CD4-positive, alpha-beta T cell (primary cell): ENCODE measurements around the gene PLEK. TPM values are rescaled to one million over a fixed set of nuclear protein-coding genes. Genes with fewer than 3 reads are reported as not detected.

Source experiments
- ATAC-seq: fragments of 200-7000 bp; cut with Tn5 transposase; one replicate; pipeline ENCODE4 v1.10.0; 2022; ENCODE audit warnings: mild to moderate bottlenecking; ENCODE audit not compliant: poor library complexity
- CTCF ChIA-PET: fragments of 350-600 bp; sonication (Branson Sonifier 250); formaldehyde crosslinking; loops from one replicate; lab custom pipeline; 2021; ENCODE audit warnings: antibody characterized with exemption, inconsistent platforms; lab: Charles Lee
- POLR2A ChIA-PET: fragments of 350-600 bp; sonication (Branson Sonifier 250); formaldehyde crosslinking; loops from one replicate; lab custom pipeline; 2021; ENCODE audit warnings: antibody characterized with exemption, inconsistent platforms; lab: Charles Lee
- DNase-seq, 14 experiments: peaks; one replicate each; pipeline ENCODE4 v3.0.0-alpha.2; 2013 to 2020; ENCODE audit warnings: mixed read lengths in 2 of 14
- H3K27ac ChIP-seq, 2 donors: one replicate each; pipeline versions ENCODE4 v1.5.1 to v1.7.0; 2013; ENCODE audit warnings: low read length in 2 of 2, low read depth in 1 of 2, mild to moderate bottlenecking in 1 of 2
- H3K27me3 ChIP-seq, 2 experiments: 1 replicate in 1 of 2; 2 replicates in 1 of 2; pipeline versions ENCODE4 v1.6.1 to v1.7.0; 2013; ENCODE audit warnings: low read length in 2 of 2, control low read depth in 1 of 2, mild to moderate bottlenecking in 1 of 2, moderate library complexity in 1 of 2; ENCODE audit not compliant: insufficient read depth in 2 of 2, control insufficient read depth in 1 of 2
- H3K36me3 ChIP-seq: one replicate; pipeline ENCODE4 v1.6.1; 2013; ENCODE audit warnings: low read length, control low read depth; ENCODE audit not compliant: insufficient read depth
- H3K4me1 ChIP-seq: one replicate; pipeline ENCODE4 v1.6.1; 2013; ENCODE audit warnings: low read length, control low read depth; ENCODE audit not compliant: insufficient read depth
- H3K4me3 ChIP-seq: one replicate; pipeline ENCODE4 v1.5.1; 2013; ENCODE audit warnings: mild to moderate bottlenecking, low read length, moderate library complexity
- H3K9me3 ChIP-seq, 2 experiments: 1 replicate in 1 of 2; 2 replicates in 1 of 2; pipeline versions ENCODE4 v1.6.1 to v1.7.0; 2013; ENCODE audit warnings: low read length in 2 of 2, mild to moderate bottlenecking in 2 of 2, control low read depth in 1 of 2, moderate library complexity in 1 of 2; ENCODE audit not compliant: control insufficient read depth in 1 of 2, insufficient read depth in 1 of 2
- H3K27ac Mint-ChIP-seq: one replicate; pipeline ENCODE4 v1.8.0; 2020; ENCODE audit warnings: mixed read lengths
- H3K27me3 Mint-ChIP-seq: one replicate; pipeline ENCODE4 v1.8.0; 2021; ENCODE audit warnings: mixed read lengths
- H3K36me3 Mint-ChIP-seq: one replicate; pipeline ENCODE4 v1.8.0; 2021; ENCODE audit warnings: low read depth, mixed read lengths
- H3K4me1 Mint-ChIP-seq: one replicate; pipeline ENCODE4 v1.8.0; 2021; ENCODE audit warnings: low read depth, mixed read lengths
- H3K4me3 Mint-ChIP-seq: one replicate; pipeline ENCODE4 v1.8.0; 2020; ENCODE audit warnings: mild to moderate bottlenecking, mixed read lengths
- H3K9me3 Mint-ChIP-seq: one replicate; pipeline ENCODE4 v1.8.0; 2020; ENCODE audit warnings: mixed read lengths
- CTCF ChIP-seq: fragments of 200-600 bp; IDR thresholded peaks from one replicate; pipeline ENCODE4 v1.8.0; 2022; ENCODE audit warnings: antibody characterized with exemption, mild to moderate bottlenecking
- intact Hi-C, 2 experiments: fragments of 100-400 bp; cut with DNase I in 1 of 2; cut with micrococcal nuclease in 1 of 2; formaldehyde crosslinking; loops; one replicate each; pipeline versions ENCODE4 v1.15.1 to v1.9.0; 2023 to 2025; cut with DNase I, micrococcal nuclease
- total RNA-seq, 174 experiments: library from RNA in 2 of 174; stranded (reverse) in 2 of 174; gene quantifications; one replicate each; pipeline ENCODE4 v1.2.3 and lab custom pipeline; 2021 to 2026

The PLEK gene
- total RNA-seq, 2 experiments from 2014 or later = 5.3 to 6.3 TPM

GRCh38 chr2:68367953-68368653 is 3.0 kb downstream of the PLEK start:
- intact Hi-C loops = no loop called here
- H3K9me3 ChIP-seq = peaks cover 0 to 5% of the 10 kb centered on the region in 2 experiments
- H3K27me3 Mint-ChIP-seq = peaks cover 13% of the 10 kb centered on the region
- H3K9me3 Mint-ChIP-seq = no peaks in the 10 kb centered on the region
- ChIA-PET POLR2A (no interaction called here), CTCF (no interaction called here)
- ATAC-seq (no peak), DNase-seq (peak in 1 of 14 experiments; percentile 36)
- H3K4me1 Mint-ChIP-seq = peaks cover under 1% of the 10 kb centered on the region
- no peak overlapping the region for H3K27ac Mint-ChIP-seq
- H3K4me3 Mint-ChIP-seq = no peak overlapping the region
- no peak for TF ChIP-seq CTCF
- no peak overlapping the region for H3K27ac ChIP-seq
- no peaks in the 10 kb centered on the region for H3K36me3 Mint-ChIP-seq
- H3K4me1 ChIP-seq = peaks cover 19% of the 10 kb centered on the region
- no peaks in the 10 kb centered on the region for H3K27me3 ChIP-seq
- peak overlapping the region; percentile 53 for H3K4me3 ChIP-seq
- H3K36me3 ChIP-seq = no peaks in the 10 kb centered on the region

- Histone ChIP-seq H3K27ac (no peak overlapping the region), H3K36me3 (no peaks in the 10 kb centered on the region), H3K9me3 (peaks cover 0 to 5% of the 10 kb centered on the region in 2 experiments), H3K4me3 (no peak overlapping the region), H3K27me3 (no peaks in the 10 kb centered on the region), H3K4me1 (peaks cover 19% of the 10 kb centered on the region)
- DNase-seq (no peak), ATAC-seq (no peak)
- Mint-ChIP-seq H3K9me3 (no peaks in the 10 kb centered on the region), H3K4me3 (no peak overlapping the region), H3K27ac (no peak overlapping the region), H3K36me3 (no peaks in the 10 kb centered on the region), H3K4me1 (no peaks in the 10 kb centered on the region), H3K27me3 (peaks cover 10% of the 10 kb centered on the region)
- ChIA-PET CTCF (no interaction called here), POLR2A (no interaction called here)
- intact Hi-C loops = no loop called here
- TF ChIP-seq CTCF = no peak
Measured at GRCh38 chr2:68368654-68369336, 3.7 kb downstream of the PLEK start.

- H3K36me3 ChIP-seq = no peaks in the 10 kb centered on the region
- TF ChIP-seq CTCF = no peak
- H3K27me3 ChIP-seq = no peaks in the 10 kb centered on the region
- peaks cover 5% of the 10 kb centered on the region for H3K27me3 Mint-ChIP-seq
- H3K9me3 ChIP-seq = peaks cover 0 to 5% of the 10 kb centered on the region in 2 experiments
- ChIA-PET POLR2A (no interaction called here), CTCF (no interaction called here)
- no peak overlapping the region for H3K4me3 Mint-ChIP-seq
- ATAC-seq (no peak), DNase-seq (no peak)
- no peak overlapping the region for H3K4me3 ChIP-seq
- no peak overlapping the region for H3K27ac Mint-ChIP-seq
- H3K4me1 ChIP-seq = peaks cover 19% of the 10 kb centered on the region
- no peak overlapping the region for H3K27ac ChIP-seq
- H3K36me3 Mint-ChIP-seq = no peaks in the 10 kb centered on the region
- intact Hi-C loops = no loop called here
- no peaks in the 10 kb centered on the region for H3K4me1 Mint-ChIP-seq
- H3K9me3 Mint-ChIP-seq = no peaks in the 10 kb centered on the region
Measured at GRCh38 chr2:68369337-68369734, 4.3 kb downstream of the PLEK start.
